Transverse colon (tissue), 4 donors: ENCODE results near the gene PARVA.

Source experiments
- EP300 ChIP-seq: sonication (generic); formaldehyde crosslinking; IDR thresholded peaks from one replicate; pipeline ENCODE4 v1.6.1; 2017; ENCODE audit warnings: antibody characterized with exemption, low read depth
- POLR2A ChIP-seq: fragments of 450-650 bp; IDR thresholded peaks from one replicate; pipeline ENCODE4 v1.6.1; 2016; ENCODE audit warnings: antibody characterized with exemption, mild to moderate bottlenecking, moderate library complexity
- POLR2AphosphoS5 ChIP-seq, 3 donors: sonication (generic); formaldehyde crosslinking; IDR thresholded peaks; one replicate each; pipeline ENCODE4 v1.6.1; 2016; ENCODE audit warnings: antibody characterized with exemption in 3 of 3
- TF ChIP-seq, protein P1 (sequence below), 5 experiments: fragments of 200-600 bp in 3 of 5; fragments of 450-650 bp in 2 of 5; sonication (generic) in 3 of 5; IDR thresholded peaks; 1 replicate in 2 of 5; 2 replicates in 3 of 5; pipeline ENCODE4 v1.5.1; 2016 to 2017; ENCODE audit warnings: antibody characterized with exemption in 5 of 5, inconsistent platforms in 3 of 5, mild to moderate bottlenecking in 2 of 5, moderate library complexity in 1 of 5

DNA sequence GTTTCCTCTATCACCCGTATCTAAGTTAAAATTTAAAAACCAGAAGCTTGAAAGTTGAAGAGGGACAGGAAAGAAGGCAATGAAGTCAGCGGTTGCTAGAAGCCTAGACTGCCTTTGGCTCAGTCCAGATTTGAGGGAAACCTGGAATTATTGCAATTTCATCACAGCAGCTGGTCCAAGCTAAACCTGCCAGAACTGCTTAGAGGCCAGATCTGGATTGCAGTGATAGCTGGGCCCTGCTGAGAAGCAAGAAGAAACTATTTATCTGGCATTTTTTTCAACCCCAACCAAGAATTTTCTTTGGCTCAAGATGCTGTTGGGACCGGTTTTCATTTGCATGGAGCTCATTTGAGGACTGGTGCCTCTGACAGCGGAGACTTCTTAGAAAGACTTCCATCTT lies 175.3 kb downstream of the PARVA start:
- TF ChIP-seq, protein P1, sequence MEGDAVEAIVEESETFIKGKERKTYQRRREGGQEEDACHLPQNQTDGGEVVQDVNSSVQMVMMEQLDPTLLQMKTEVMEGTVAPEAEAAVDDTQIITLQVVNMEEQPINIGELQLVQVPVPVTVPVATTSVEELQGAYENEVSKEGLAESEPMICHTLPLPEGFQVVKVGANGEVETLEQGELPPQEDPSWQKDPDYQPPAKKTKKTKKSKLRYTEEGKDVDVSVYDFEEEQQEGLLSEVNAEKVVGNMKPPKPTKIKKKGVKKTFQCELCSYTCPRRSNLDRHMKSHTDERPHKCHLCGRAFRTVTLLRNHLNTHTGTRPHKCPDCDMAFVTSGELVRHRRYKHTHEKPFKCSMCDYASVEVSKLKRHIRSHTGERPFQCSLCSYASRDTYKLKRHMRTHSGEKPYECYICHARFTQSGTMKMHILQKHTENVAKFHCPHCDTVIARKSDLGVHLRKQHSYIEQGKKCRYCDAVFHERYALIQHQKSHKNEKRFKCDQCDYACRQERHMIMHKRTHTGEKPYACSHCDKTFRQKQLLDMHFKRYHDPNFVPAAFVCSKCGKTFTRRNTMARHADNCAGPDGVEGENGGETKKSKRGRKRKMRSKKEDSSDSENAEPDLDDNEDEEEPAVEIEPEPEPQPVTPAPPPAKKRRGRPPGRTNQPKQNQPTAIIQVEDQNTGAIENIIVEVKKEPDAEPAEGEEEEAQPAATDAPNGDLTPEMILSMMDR (IDR thresholded peaks at IDR 0.05): no peak
- TF ChIP-seq EP300: no peak
- TF ChIP-seq POLR2AphosphoS5 (IDR thresholded peaks at IDR 0.05): peak in 1 of 3 donors; percentile 51
- TF ChIP-seq POLR2A: no peak
